Gastrocnemius medialis (tissue), 4 donors: ENCODE measurements around the gene HCAR1. TPM values are rescaled to one million over a fixed set of nuclear protein-coding genes. Genes with fewer than 3 reads are reported as not detected.

Experiments
- ATAC-seq, 2 donors: fragments of 150-250 bp; one replicate each; pipeline ENCODE4 v1.9.1; 2016
- DNase-seq, 2 donors: peaks; one replicate each; pipeline ENCODE4 v3.0.0-alpha.2; 2019
- H3K27ac ChIP-seq, 4 donors: fragments of 200-600 bp; sonication (generic); 1 replicate in 1 of 4; 2 replicates in 3 of 4; pipeline ENCODE4 v1.5.1; 2016 to 2018; ENCODE audit warnings: mild to moderate bottlenecking in 2 of 4, moderate library complexity in 1 of 4
- H3K27me3 ChIP-seq, 3 donors: fragments of 200-600 bp; sonication (generic) in 2 of 3; 1 replicate in 1 of 3; 2 replicates in 2 of 3; pipeline versions ENCODE4 v1.5.1 to v1.6.0; 2016 to 2019; ENCODE audit warnings: mild to moderate bottlenecking in 1 of 3, moderate library complexity in 1 of 3
- H3K36me3 ChIP-seq, 2 donors: fragments of 200-600 bp; sonication (generic) in 1 of 2; one replicate each; pipeline ENCODE4 v1.5.1; 2017 to 2018
- H3K4me1 ChIP-seq, 2 donors: fragments of 200-600 bp; sonication (generic) in 1 of 2; one replicate each; pipeline ENCODE4 v1.5.1; 2016 to 2017; ENCODE audit warnings: mild to moderate bottlenecking in 2 of 2
- H3K4me3 ChIP-seq, 4 donors: fragments of 200-600 bp; sonication (generic) in 3 of 4; 1 replicate in 1 of 4; 2 replicates in 3 of 4; pipeline ENCODE4 v1.5.1; 2016 to 2019; ENCODE audit warnings: mild to moderate bottlenecking in 2 of 4
- H3K9me3 ChIP-seq, 3 donors: fragments of 200-600 bp; sonication (generic) in 2 of 3; 1 replicate in 1 of 3; 2 replicates in 2 of 3; pipeline ENCODE4 v1.5.1; 2016 to 2019
- CTCF ChIP-seq, 5 experiments: fragments of 450-650 bp in 3 of 5; fragments of 200-600 bp in 2 of 5; sonication (generic) in 2 of 5; IDR thresholded peaks in 4 of 5; conservative IDR thresholded peaks in 1 of 5; 1 replicate in 4 of 5; 2 replicates in 1 of 5; pipeline ENCODE4 v1.5.1; 2016 to 2019; ENCODE audit warnings: antibody characterized with exemption in 5 of 5, mild to moderate bottlenecking in 3 of 5, moderate library complexity in 3 of 5
- POLR2A ChIP-seq, 2 donors: fragments of 450-650 bp; IDR thresholded peaks; one replicate each; pipeline ENCODE4 v1.6.1; 2017; ENCODE audit warnings: antibody characterized with exemption in 2 of 2, mild to moderate bottlenecking in 2 of 2, moderate library complexity in 2 of 2
- in situ Hi-C, 4 donors: fragments of 200-750 bp; cut with MboI; loops; one replicate each; pipeline versions ENCODE4 v1.15.0 to v1.8.0; 2017; ENCODE audit warnings: low sequenced_read_pairs in 4 of 4
- intact Hi-C: fragments of 100-400 bp; cut with DNase I; formaldehyde crosslinking; loops from one replicate; pipeline ENCODE4 v1.15.1; 2023; ENCODE audit warnings: low total_unique reads
- total RNA-seq, 4 donors: library from RNA; depleted of rRNA; stranded (reverse); fragments of >200 nt; gene quantifications; one replicate each; pipeline versions ENCODE4 v1.1.0 to v1.2.3, GENCODE V29; 2016

Gene HCAR1
- total RNA-seq, 4 donors from 2014 or later = 0.10 TPM; not detected in 3

- H3K36me3 ChIP-seq = no peaks in the 10 kb centered on the region
- H3K27ac ChIP-seq = no peak overlapping the region
- H3K4me3 ChIP-seq = no peak overlapping the region
- H3K9me3 ChIP-seq = no peaks in the 10 kb centered on the region
- intact Hi-C loops (no loop called here), in situ Hi-C loops (no loop called here)
- ATAC-seq (no peak), DNase-seq (no peak)
- TF ChIP-seq CTCF (IDR thresholded peaks at IDR 0.05 in 4 of 5, conservative IDR thresholded peaks at IDR 0.05 in 1 of 5) (no peak), POLR2A (IDR thresholded peaks at IDR 0.05) (no peak)
- peaks cover 0 to 4% (median 0%) of the 10 kb centered on the region in 3 donors for H3K27me3 ChIP-seq
- no peaks in the 10 kb centered on the region for H3K4me1 ChIP-seq
Observed at GRCh38 chr12:122729583-122730214, 945 bp downstream of the HCAR1 start.

- intact Hi-C loops = no loop called here
- in situ Hi-C loops = no loop called here
- DNase-seq = no peak
- Histone ChIP-seq H3K9me3 (no peaks in the 10 kb centered on the region), H3K4me1 (no peaks in the 10 kb centered on the region), H3K27me3 (peaks cover 0 to 4% (median 0%) of the 10 kb centered on the region in 3 donors), H3K27ac (no peak overlapping the region), H3K4me3 (no peak overlapping the region), H3K36me3 (no peaks in the 10 kb centered on the region)
- TF ChIP-seq CTCF (IDR thresholded peaks at IDR 0.05 in 4 of 5, conservative IDR thresholded peaks at IDR 0.05 in 1 of 5) (no peak), POLR2A (IDR thresholded peaks at IDR 0.05) (no peak)
- no peak for ATAC-seq
Observed at GRCh38 chr12:122726080-122726558, 4.5 kb downstream of the HCAR1 start.

GRCh38 chr12:122725452-122726079 is 5.1 kb downstream of the HCAR1 start:
- DNase-seq = no peak
- H3K4me3 ChIP-seq = no peak overlapping the region
- no peaks in the 10 kb centered on the region for H3K27me3 ChIP-seq
- in situ Hi-C loops = no loop called here
- no peak for TF ChIP-seq POLR2A (IDR thresholded peaks at IDR 0.05)
- no peak for TF ChIP-seq CTCF (IDR thresholded peaks at IDR 0.05 in 4 of 5, conservative IDR thresholded peaks at IDR 0.05 in 1 of 5)
- intact Hi-C loops = no loop called here
- H3K4me1 ChIP-seq = no peaks in the 10 kb centered on the region
- no peak overlapping the region for H3K27ac ChIP-seq
- ATAC-seq = no peak
- H3K36me3 ChIP-seq = no peaks in the 10 kb centered on the region
- no peaks in the 10 kb centered on the region for H3K9me3 ChIP-seq

GRCh38 chr12:122724641-122725243 is 5.9 kb downstream of the HCAR1 start:
- in situ Hi-C loops (no loop called here), intact Hi-C loops (no loop called here)
- TF ChIP-seq CTCF (IDR thresholded peaks at IDR 0.05 in 4 of 5, conservative IDR thresholded peaks at IDR 0.05 in 1 of 5) (no peak), POLR2A (IDR thresholded peaks at IDR 0.05) (no peak)
- no peaks in the 10 kb centered on the region for H3K9me3 ChIP-seq
- H3K27ac ChIP-seq = no peak overlapping the region
- H3K4me3 ChIP-seq = no peak overlapping the region
- H3K27me3 ChIP-seq = no peaks in the 10 kb centered on the region
- H3K36me3 ChIP-seq = no peaks in the 10 kb centered on the region
- no peaks in the 10 kb centered on the region for H3K4me1 ChIP-seq
- ATAC-seq (no peak), DNase-seq (no peak)
